GM06990 (cell line): ENCODE results near the gene G3BP2.

ENCODE experiments used
- DNase-seq: peaks from one replicate; pipeline ENCODE4 v3.0.0-alpha.2; 2011; ENCODE audit not compliant: insufficient read length; ENCODE audit errors: extremely low read depth
- H3K27me3 ChIP-seq: replicated peaks from 2 replicates; pipeline ENCODE4 v1.6.0; 2011; ENCODE audit warnings: low read length; ENCODE audit not compliant: control insufficient read depth, insufficient read depth
- H3K36me3 ChIP-seq: 2 replicates; pipeline ENCODE4 v1.5.1; 2011; ENCODE audit warnings: low read length; ENCODE audit not compliant: control insufficient read depth, insufficient read depth
- H3K4me3 ChIP-seq: replicated peaks from 2 replicates; pipeline ENCODE4 v1.5.1; 2011; ENCODE audit warnings: low read depth, mild to moderate bottlenecking, control low read depth, low read length
- TF ChIP-seq, protein P1 (sequence below): IDR thresholded peaks from 2 replicates; pipeline ENCODE4 v1.5.1; 2011; ENCODE audit warnings: low read length, control low read depth, mild to moderate bottlenecking, inconsistent platforms; ENCODE audit not compliant: insufficient read depth, poor library complexity, severe bottlenecking

Gene G3BP2

DNA sequence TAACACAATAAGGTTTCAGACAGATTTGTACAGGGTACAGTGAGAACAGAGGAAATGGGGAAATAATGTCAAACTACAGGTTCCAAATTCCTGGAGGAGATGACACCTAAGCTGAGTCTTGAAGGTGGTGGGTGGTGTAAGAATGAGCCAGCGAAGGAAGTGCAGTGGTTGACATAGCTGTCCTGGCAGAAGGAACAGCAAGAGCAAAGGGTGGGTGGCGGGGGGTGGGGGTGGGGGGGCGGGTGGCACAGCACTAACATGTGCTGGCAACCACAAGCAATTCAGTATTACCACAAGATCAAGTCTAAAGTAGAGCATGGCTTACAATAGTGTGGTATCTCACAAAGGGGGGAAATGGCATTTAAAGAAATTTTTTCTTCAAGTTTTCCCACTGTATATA lies 13.1 kb upstream of the G3BP2 start:
- no peaks in the 10 kb centered on the region for H3K27me3 ChIP-seq
- TF ChIP-seq, protein P1, sequence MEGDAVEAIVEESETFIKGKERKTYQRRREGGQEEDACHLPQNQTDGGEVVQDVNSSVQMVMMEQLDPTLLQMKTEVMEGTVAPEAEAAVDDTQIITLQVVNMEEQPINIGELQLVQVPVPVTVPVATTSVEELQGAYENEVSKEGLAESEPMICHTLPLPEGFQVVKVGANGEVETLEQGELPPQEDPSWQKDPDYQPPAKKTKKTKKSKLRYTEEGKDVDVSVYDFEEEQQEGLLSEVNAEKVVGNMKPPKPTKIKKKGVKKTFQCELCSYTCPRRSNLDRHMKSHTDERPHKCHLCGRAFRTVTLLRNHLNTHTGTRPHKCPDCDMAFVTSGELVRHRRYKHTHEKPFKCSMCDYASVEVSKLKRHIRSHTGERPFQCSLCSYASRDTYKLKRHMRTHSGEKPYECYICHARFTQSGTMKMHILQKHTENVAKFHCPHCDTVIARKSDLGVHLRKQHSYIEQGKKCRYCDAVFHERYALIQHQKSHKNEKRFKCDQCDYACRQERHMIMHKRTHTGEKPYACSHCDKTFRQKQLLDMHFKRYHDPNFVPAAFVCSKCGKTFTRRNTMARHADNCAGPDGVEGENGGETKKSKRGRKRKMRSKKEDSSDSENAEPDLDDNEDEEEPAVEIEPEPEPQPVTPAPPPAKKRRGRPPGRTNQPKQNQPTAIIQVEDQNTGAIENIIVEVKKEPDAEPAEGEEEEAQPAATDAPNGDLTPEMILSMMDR = no peak
- H3K4me3 ChIP-seq = no peak overlapping the region
- DNase-seq = no peak
- H3K36me3 ChIP-seq = no peaks in the 10 kb centered on the region; the same call in 1 of the 2 replicates

DNA sequence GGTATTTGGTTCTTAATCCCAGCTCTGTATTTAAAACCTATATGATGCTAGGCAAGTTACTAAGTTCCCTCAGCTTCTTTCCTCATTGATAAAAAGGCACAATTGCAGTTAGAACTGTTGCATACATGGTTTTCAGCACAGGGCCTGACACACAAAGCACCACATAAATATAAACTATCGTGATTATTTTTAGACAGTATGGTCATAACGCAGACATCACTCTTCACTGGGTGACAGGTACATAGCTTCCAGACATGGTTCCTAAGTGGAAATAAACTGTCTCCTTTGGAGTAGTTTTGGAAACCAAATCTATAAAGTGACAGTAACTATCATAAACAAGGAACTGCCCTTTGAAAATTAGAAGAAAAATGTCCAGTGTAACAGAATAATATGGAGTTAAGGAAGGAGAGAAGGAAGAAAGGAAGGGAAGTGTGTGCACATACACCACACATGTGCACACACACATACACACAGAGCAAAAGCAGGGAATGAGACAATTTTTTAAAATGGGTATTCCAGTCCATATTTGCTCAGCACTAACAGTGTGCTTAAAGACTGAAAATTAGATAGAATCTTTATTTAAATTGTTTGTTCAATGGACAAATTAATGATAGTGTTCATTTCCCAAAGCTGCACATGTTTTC lies 12.5 kb upstream of the G3BP2 start:
- Histone ChIP-seq H3K36me3 (no peaks in the 10 kb centered on the region; the same call in 1 of the 2 replicates), H3K27me3 (no peaks in the 10 kb centered on the region), H3K4me3 (no peak overlapping the region)
- TF ChIP-seq, protein P1 = no peak
- no peak for DNase-seq

DNA sequence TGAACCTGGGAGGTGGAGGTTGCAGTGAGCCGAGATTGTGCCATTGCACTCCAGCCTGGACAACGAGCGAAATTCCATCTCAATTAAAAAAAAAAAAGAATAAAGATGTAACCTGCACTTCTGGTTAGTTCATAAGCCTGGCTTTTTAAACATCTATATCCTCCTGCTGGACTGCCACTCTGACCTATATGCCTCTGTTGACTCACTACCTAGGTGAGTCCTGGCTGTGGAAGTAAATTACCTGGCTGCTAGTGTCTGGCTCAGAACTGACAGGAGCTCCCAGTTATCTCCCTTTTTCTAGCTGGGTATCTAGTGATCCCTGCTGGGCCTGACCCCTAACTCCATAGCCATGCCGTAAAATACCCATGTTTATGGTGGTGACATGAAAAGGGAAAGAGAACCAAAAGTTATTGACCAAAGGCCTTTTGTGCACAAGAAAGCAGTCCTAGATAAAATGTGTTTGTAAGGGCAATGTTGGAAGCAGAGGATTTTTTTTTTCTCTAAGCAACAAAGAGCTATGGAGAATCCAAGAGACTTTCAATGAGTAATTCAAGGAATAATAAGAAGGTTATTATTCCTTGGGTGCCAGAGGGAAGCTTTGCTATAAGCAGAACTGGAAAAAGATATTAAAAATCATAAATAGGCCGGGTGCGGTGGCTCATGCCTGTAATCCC lies 10.4 kb upstream of the G3BP2 start:
- no peaks in the 10 kb centered on the region for H3K27me3 ChIP-seq
- H3K36me3 ChIP-seq = no peaks in the 10 kb centered on the region; the same call in 1 of the 2 replicates
- TF ChIP-seq, protein P1 = no peak
- no peak for DNase-seq
- no peak overlapping the region for H3K4me3 ChIP-seq

- Histone ChIP-seq H3K36me3 (no peaks in the 10 kb centered on the region), H3K4me3 (no peak overlapping the region), H3K27me3 (no peaks in the 10 kb centered on the region)
- TF ChIP-seq, protein P1 = no peak
- no peak for DNase-seq
Measured at GRCh38 chr4:75679876-75680575, 6.8 kb upstream of the G3BP2 start.

DNA sequence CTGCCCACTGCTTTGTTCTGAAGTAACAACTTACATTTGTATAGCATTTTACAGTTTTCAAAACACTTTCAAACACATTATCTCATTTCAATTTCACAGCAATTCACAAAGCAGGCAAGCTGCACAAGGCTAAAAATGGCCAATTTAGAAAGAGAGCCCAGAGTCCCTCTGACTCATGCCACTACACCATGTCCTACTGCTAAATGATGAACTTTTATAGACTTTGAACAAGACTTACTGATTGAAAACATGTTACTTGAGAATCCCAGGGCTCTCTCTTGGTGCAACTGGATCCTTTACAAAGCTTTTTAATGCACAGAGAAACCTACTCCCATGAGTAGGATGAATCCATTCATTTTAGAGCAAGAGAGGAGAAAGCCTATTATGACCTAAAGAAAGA lies 5.8 kb upstream of the G3BP2 start:
- TF ChIP-seq, protein P1 = no peak
- Histone ChIP-seq H3K4me3 (no peak overlapping the region), H3K27me3 (no peaks in the 10 kb centered on the region), H3K36me3 (no peaks in the 10 kb centered on the region)
- DNase-seq = no peak
